HG03520 (cell line): ENCODE data around the gene LMAN2.
"Not testable (repeated sequence)": the region's sequence is repeated elsewhere in the genome, so short reads cannot be mapped to it uniquely, and the experiment has no call there.

Experiments
- ATAC-seq: cut with Tn5 transposase; IDR thresholded peaks from one replicate; pipeline ENCODE4 v1.9.1; 2021; ENCODE audit warnings: mild to moderate bottlenecking, moderate library complexity; ENCODE audit not compliant: unreplicated experiment

LMAN2 gene

DNA sequence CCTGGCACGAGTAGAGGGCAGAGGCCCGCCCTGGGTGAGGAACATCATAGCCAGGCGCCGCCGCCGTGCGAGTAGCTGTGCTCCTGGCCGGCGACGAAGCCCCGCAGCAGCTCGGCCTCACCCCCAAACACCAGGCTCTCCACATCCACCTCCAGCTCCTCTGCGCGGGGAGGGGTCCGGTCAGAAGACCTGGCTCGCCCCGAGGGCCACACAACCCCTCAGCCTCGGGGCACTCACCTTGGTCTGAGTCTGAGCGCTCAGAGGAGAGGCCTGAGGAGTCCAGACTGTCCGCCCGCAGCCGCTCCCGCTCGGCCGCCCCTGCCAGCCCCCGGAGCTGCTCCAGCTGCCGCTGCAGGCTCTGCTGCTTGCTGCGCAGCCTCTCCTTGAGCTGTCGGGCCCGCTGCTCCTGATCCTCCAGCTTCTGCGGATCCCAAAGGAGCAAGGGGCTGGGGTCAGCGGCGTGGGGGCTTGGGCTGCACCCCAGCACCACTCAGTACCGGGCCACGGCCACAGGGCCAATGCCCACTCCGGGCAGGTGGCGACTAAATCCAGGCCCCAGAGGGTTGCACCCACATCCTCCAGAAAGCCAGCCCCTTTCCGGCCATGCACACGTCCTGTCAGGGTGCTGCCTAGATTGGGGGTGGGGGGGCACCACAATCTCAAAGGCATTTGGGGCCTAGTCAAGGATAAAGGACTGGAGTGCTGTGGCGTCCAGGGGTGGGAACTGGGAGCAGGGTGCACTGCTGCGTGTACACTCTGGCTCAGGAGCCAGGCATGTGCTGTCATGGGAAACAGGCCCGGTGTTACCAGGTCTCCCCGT, 43.7 kb downstream of the LMAN2 start:
- no peak for ATAC-seq

DNA sequence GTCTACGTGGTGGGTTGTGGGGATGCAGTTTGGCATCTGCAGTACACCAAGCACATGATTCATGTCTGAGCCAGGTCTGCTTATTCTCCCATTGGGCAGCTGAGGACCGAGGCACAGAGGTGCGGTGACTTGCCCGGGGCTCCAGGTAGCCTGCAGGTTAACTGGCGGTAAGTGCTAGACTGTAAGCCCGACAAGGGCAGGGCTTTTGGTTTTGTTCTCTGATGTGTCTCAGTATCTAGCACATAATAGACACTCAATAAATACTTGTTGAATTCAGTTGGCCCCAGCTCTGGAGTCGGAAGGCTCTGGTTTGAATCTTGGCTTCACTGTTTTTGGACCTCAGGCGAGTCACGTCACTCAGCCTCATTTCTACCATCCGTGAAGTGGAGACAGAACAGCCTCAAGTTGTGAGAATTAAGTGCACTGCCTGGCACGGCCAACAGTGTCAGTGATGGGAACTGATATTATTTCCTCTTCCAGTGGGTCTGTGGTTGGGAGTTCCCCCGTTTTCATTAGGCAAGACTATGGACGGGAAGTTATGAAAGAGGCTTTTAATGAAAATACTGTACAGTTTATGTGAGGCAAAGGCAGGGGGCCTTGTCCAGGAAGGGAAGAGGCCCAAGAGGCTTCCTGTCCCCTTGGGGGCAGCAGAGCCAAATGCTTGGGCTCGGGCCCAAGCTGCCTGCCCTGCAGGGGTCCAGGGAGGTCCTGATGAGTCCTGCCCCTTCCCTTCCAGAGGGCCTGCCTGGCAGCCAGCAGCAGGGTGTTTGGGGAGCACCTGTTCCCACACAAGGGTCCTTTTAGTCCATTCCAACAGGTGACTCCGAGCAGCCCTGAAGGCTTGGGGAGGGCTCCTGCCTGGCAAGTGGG, 44.6 kb downstream of the LMAN2 start:
- ATAC-seq = no peak

DNA sequence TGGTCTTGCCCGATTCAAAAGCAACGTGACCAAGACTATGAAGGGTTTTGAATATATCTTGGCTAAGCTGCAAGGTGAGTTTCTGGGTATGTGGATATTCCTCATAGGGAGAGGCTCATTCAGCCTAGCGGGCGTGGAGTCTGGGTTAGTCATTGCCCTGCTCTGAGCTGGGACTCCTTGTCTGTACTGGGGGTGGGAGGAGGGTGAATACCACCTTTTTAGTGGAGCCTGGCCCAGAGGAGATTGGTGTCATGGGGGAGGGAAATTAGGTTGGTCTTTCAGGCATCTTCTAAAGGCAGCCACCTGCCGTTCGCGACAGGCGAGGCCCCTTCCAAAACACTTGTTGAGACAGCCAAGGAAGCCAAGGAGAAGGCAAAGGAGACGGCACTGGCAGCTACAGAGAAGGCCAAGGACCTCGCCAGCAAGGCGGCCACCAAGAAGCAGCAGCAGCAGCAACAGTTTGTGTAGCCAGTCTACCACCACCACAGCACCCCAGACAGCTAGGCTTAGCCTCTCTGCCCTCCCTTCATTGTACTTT, 45.3 kb downstream of the LMAN2 start:
- ATAC-seq = not testable (repeated sequence)

DNA sequence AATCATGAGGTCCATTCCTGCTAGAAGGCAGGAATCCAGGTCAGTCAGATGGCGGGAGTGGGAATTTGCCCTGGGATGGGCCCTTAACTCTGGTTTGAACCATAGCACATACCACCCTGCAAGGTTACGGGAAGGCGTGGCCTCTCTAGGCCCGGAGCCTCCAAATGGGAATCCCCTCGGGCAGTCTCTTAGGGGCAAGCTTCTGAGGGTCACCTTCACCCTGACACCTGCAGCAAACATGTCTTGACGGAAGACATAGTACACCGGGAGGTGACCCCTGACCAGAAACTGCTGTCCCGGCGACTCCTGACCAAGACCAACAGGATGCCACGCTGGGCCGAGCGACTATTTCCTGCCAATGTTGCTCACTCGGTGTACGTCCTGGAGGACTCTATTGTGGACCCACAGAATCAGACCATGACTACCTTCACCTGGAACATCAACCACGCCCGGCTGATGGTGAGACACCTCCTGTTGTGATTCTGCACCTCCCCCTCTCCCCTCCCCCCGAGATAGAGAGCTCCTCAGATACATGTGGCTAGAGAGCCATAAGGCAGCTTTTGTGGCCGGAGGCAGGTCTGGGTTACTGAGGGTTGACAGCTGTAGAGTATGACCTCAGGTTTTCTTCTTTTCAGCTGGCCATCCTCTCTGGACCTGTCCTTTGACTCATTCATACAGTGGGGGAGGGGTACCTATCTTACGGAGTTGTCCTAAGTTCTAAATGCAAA, 46.9 kb downstream of the LMAN2 start:
- no peak for ATAC-seq

DNA sequence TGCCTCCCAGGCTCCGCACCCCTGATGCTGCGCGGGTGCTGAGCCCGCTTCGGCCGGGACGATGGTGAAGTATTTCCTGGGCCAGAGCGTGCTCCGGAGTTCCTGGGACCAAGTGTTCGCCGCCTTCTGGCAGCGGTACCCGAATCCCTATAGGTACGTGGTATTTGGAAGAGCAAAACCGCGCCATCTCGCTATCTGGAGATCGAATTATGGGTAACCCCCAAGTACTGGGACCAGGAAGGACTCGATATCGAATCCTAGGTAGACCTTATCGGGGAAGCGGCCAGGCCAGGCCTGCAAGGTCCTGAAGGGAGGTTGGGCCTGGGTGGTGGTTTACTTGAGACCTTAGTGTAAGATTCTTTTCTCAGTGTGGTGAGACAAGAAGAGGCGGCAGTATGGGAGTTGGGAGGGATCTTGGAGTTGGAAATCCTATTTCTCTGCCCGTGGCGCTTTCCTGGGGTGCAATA, 47.5 kb downstream of the LMAN2 start:
- no peak for ATAC-seq

DNA sequence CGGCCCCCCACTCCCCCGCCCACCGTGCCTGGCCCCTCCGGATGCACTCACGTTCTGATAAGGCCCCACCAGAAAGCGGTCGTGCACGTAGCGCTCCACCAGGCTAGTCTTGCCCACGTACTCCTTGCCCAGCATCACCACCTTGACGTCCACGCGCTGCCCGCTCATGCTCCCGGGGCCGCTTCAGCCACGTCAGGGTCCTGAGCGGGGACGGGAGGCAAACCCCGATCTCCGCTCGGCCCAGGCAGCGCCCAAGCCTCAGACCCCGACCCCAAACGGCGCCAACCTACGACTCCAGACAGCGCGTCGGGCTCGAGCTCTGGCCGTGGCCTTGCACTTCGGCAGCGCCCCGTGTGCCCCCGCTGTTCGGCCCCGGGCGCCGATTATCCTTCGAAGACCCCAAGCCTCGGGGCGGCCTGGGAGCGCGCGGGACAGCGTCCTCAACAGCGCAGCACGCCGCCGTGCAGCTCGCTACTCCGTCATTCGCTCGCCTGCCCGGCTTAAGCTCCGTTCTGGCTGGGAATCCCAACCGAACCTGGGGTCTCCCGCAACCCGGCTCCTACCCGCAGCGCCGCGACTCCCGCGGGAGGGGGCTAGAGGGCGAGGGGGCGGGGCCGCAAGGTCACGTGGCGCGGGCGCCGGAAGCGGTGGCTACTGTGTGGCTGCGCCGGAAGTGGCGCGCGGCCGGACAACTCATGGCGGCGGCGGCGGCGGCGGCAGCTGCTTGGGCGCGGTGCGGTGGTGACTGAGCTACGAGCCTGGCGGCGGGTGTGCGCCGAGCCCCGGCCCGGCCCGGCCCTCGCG, 48.1 kb downstream of the LMAN2 start, which contains the start of the genes PRELID1 and RAB24:
Gene PRELID1 (plus strand): TSS at position 679 of the 804 bp plus-strand sequence. CDS start 187 bp downstream, outside the sequence.
Gene RAB24 (minus strand): TSS at position 599 of the 804 bp plus-strand sequence. CDS start 431 bp downstream, at position 168.
- peak; percentile 48 for ATAC-seq

DNA sequence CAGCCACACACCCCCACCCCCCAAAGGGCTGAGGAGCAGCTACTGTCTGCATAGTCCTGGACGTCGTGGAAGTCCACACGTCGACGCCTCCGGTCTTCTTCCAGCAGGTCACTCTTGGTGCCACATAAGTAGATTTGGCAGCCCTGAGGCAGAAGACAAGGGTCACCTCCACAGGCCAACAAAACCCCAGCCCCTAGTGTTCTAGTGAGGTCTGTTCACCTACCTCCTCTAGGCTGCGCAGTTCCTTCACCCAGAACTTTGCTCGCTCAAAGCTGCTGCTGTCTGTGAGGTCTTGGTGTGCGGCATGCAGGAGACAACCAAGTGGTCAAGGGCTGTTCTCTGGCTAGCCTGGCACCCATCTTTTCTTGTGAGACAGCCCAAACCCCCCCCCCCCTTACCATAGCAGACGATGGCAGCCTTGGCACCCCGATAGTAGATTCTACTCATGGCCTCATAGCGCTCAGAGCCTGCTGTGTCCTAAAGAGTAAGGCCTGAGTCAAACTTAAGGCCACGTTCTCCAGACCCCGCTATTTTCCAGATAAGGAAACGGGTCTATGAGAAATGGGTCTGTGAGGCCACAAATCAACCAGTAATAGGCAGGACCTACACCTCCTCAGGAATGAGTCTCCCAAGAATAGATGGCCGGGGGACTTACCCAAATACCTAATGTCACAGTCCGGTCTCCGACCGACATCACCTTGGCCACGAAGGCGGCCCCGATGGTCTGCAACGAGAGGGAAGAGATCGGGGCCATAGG, 48.9 kb downstream of the LMAN2 start:
- no peak for ATAC-seq

DNA sequence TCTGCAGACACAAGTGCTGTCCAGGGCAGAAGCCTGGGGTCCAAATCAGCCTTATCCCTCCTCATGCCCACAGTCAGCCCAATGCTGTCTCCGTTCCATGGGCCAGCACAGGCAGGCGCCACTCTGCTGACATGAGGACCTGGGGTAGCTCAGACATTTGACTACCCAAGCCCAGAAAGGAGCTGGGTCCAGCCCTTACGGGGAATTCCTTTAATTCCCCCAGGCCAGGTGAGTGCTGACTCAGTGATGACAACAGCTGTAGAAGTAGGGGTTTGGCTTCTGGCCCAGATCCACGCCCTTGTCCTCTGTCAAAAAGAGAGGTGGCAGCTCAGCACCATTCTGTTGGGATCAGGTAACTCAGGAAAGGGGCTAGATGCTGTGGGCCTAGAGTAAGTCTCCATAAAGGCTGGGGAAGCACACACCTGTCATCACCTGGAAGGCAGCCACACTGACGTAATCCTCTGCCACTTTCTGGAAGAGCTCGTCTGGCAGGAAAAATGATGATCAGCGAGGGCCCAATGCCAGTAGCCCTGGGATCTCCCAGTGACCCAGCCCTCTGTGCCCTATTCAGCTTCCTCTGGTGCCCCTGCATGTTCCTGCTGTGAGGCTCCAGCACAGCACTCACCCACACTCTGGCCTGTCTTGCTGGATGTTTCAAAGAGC, 49.8 kb downstream of the LMAN2 start:
- no peak for ATAC-seq

DNA sequence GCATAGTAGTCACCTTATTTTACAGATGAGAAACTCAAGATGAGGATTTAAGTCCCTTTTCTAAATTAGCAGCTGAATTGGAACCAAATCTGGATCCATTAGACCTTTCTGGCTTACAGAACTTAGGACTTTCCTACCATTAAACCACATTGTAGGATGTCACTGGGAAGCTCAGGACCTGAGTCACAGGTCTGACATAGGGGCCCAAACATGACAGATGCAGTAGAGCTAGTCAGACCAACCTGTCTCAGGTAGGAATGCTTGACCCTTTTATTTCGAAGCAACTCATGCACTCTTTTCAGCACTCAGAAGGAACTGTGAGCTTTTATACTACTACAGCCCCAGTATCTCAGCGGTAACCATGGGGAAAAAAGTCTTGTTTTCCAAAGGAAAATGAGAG, 50.5 kb downstream of the LMAN2 start:
- no peak for ATAC-seq

DNA sequence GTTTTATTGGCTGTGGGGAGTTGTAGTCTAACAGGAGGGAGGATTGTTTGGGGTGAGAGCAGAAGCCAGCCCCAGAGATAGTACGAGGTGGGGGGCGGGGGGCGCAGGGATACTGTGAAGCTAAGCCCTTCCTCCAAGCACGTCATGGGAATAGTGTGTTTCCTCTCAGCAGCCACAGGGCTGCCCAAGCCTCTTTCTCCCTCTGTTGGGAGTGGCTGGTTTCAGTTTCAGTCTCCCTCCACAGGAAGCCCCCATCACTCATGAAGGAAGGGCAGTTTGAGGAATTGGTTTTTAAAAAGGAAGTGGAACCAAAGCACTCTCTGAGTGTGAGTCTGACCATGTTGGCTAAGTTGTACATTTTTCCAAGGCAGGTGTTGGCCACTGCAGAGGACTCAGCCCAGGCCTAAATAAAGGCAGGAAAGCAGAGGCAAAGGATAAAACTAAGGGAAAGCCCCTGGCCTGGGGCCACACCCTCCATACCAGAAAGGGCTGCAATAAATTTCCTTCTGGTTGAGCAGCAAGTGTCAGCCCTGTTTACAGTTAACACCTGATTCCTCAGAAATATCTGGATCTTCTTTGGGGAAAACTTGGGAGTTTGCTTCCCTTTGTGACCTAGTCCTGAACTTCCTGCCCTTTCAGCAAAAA, 51.1 kb downstream of the LMAN2 start:
- ATAC-seq = no peak

DNA sequence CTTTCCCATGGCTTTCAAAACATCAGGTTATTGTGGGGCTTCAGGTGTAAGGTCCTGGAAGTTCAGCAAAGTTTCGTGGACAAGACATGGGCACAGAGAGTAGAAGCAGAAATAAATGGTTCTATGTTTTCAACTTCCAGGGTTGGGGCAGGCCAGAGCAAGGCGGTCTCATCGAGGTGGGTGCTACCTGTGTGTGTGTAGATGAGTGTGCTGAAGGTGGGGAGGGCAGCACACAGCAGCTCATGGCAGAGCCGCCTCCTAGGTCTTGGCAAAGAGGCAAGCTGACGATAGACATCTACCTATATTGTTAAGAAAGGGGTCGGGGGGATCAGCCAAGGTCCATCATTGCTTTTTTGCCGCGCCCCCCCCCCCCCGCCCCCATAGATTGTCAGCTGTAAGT, 51.8 kb downstream of the LMAN2 start:
- ATAC-seq = no peak

DNA sequence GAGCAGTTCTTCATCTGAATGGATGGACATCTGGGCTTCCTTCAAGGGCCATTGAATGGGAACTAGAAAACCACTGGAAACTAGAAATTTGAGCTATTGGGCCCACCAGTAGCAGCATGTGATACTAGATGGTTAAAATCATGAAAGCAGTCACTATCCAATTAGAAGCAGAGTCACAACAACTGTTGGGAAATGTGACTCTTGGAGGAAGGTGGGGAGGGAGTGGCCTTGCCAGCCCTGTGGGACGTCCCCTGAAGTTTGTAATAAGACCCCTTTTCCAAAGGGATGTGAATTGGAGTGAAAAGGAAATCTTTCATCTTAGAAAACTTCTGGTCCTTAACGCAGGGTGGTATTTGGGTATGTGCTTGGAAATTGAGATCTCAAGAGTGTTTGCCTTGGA, 53.5 kb downstream of the LMAN2 start:
- no peak for ATAC-seq

DNA sequence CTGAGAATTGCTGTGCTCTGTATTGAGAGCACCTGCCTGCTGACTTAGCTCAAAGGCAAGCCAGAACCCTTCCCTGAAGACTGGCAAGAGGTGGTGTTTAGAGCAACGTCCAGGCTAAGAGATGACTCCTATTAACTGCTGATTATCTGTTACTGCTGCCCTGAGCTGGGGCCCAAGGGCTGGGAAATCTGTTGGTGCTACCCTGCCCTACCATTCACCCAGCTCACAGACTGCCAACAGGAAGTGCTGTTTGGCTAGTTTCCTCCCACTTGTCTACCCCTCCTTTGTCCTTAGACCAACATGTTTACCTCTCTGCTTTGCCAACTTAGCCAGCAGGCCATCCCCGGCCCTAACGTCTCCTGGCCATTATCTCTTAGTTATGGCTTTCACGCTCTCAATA, 54.9 kb downstream of the LMAN2 start:
- no peak for ATAC-seq

DNA sequence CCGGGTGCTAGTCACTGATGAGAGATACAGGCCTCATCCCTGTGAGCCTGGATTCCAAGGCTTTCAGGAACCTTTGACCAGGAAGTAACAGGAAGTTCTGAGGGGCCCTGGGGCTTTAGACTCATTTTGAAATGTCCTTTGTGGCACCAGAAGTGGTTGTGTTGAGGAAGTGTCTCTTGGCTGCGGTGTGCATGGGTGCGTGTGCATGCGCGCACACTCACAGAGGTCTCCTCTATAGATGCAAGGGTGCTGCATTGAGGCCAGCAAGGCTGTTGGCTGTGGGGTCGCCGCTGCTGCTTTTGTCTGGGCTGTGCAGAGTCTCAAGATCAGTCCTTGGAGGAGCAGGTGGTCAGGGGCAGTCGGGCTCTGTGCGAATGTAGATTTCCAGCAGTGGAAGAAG, 55.5 kb downstream of the LMAN2 start:
- ATAC-seq = no peak

DNA sequence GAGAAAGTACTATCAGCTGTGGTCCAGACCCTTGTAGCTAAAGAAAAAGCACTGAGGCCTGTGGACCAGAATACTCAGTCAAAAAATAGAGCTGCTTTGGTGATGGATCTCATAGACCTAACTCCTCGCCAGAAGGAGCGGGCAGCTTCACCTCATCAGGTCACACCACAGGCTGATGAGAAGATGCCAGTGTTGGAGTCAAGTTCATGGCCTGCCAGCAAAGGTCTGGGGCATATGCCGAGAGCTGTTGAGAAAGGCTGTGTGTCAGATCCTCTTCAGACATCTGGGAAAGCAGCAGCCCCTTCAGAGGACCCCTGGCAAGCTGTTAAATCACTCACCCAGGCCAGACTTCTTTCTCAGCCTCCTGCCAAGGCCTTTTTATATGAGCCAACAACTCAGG, 56.8 kb downstream of the LMAN2 start:
- no peak for ATAC-seq

DNA sequence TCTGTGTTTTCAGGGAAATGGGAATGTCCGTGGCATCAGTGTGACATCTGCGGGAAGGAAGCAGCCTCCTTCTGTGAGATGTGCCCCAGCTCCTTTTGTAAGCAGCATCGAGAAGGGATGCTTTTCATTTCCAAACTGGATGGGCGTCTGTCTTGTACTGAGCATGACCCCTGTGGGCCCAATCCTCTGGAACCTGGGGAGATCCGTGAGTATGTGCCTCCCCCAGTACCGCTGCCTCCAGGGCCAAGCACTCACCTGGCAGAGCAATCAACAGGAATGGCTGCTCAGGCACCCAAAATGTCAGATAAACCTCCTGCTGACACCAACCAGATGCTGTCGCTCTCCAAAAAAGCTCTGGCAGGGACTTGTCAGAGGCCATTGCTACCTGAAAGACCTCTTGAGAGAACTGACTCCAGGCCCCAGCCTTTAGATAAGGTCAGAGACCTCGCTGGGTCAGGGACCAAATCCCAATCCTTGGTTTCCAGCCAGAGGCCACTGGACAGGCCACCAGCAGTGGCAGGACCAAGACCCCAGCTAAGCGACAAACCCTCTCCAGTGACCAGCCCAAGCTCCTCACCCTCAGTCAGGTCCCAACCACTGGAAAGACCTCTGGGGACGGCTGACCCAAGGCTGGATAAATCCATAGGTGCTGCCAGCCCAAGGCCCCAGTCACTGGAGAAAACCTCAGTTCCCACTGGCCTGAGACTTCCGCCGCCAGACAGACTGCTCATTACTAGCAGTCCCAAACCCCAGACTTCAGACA, 57.5 kb downstream of the LMAN2 start:
- ATAC-seq = no peak

DNA sequence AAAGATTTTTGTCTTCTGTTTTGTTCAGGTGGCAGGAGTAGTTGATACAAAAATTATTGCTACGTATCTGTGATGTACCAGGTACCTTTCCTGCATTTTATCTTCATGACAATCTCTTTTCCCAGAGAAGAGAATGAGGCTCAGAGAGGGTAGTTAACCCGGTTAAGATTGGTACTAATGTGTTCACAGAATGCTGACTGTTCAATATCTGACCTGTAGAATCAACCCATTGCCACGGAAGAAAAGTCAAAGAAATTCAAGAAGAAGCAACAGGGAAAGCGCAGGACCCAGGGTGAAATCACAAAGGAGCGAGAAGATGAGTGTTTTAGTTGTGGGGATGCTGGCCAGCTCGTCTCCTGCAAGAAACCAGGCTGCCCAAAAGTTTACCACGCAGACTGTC, 59.7 kb downstream of the LMAN2 start:
- no peak for ATAC-seq
